Measurements from ENCODE around the gene PHETA1. TPM values are rescaled to one million over a fixed set of nuclear protein-coding genes. Genes with fewer than 3 reads are reported as not detected.
A peak's percentile ranks its signal among the peaks of the same experiment; 100 is the strongest.

Gene PHETA1
- total RNA-seq, 1 experiment from 2014 or later: 16.3 TPM

DNA sequence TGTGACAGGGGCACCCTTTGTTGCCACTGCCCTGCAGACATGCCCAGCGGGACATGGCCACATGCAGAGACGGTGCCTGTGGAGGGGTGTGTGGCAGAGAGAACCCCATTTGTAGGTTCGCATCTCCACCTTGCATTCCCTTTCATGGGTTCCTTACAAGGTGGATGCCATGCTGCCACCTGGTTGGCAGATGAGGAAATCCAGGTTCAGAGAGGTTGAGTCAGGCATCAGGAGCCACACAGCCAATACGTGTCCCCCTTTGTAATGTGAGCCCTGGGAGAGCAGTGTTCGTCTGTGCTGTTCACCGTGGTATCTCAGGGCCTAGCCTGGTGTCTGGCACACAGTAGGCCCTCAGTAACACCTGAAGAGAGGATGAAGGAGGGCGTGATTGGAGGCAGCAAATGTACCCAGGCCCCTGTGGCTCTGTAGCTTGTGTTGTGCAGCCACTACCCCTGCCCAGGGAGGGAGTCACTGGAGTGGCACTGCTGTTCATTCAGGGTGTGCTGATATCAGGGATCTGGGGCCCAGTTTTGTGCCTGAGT lies 45.9 kb upstream of the PHETA1 start:
- CTCF ChIA-PET: no interaction called here
- no TSS peak for BruUV-seq (replicated peaks)
- intact Hi-C loops (cut with micrococcal nuclease; ENCODE audit: unreplicated experiment): no loop called here

DNA sequence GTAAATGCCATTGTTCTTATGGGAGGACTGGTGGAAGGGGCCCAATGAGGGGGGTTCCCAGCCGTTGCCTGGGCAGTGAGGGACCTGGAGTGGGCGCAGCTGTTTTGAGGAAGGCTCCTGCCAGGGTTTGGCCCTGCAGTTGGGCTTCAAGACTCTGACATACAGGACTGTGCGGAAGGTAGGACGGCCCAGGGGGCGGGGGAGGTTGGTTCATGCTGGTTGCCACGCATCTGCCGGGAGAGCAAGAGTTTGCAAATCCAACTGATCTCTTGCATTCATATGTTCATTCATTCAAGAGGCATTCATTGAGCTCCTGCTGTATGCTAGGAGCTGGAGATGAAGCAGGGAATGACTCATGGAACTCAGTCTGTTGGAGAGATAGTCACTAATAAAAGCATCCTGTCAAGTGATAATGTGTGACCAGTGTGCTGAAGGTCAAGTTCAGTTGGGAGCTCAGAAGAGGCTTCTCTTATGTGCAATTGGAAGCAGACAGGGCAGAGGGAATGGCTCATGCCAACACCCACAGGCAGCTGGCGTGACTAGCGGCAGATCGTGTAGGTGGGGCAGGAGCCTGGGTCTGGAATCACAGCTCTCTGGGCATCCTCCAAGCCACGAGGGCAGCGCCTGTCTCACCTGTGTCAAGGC lies 44.7 kb upstream of the PHETA1 start:
- in situ Hi-C loops (cut with HindIII; ENCODE audit: low pct_unique_long_range_greater_than_20kb, low sequenced_read_pairs) (no loop called here), intact Hi-C loops (cut with micrococcal nuclease; ENCODE audit: unreplicated experiment) (no loop called here)
- H3K27ac ChIP-seq (ENCODE audit: low read length): peak overlapping the region; percentile 95
- H3K4me1 ChIP-seq (ENCODE audit: control insufficient read depth, insufficient read depth, low read length): peaks cover 62% of the 10 kb centered on the region
- BruUV-seq (replicated peaks): no TSS peak
- POLR2A ChIA-PET: no interaction called here
- H3K27me3 ChIP-seq (ENCODE audit: control insufficient read depth, insufficient read depth, low read length): no peaks in the 10 kb centered on the region
- CTCF ChIA-PET: interaction anchor here (0.9 kb wide), 1 partner anchor 38 kb away, joined by 4 read pairs; no protein-coding TSS in a partner anchor
- H3K4me3 ChIP-seq (ENCODE audit: low read depth in 2 of 2, low read length in 2 of 2): no peak overlapping the region
- no peaks in the 10 kb centered on the region for H3K36me3 ChIP-seq (ENCODE audit: control insufficient read depth, insufficient read depth, low read length)
- peak; percentile 43 for ATAC-seq
- no peaks in the 10 kb centered on the region for H3K9me3 ChIP-seq (ENCODE audit: control insufficient read depth, insufficient read depth, low read depth, low read length)
- TF ChIP-seq, protein P1, sequence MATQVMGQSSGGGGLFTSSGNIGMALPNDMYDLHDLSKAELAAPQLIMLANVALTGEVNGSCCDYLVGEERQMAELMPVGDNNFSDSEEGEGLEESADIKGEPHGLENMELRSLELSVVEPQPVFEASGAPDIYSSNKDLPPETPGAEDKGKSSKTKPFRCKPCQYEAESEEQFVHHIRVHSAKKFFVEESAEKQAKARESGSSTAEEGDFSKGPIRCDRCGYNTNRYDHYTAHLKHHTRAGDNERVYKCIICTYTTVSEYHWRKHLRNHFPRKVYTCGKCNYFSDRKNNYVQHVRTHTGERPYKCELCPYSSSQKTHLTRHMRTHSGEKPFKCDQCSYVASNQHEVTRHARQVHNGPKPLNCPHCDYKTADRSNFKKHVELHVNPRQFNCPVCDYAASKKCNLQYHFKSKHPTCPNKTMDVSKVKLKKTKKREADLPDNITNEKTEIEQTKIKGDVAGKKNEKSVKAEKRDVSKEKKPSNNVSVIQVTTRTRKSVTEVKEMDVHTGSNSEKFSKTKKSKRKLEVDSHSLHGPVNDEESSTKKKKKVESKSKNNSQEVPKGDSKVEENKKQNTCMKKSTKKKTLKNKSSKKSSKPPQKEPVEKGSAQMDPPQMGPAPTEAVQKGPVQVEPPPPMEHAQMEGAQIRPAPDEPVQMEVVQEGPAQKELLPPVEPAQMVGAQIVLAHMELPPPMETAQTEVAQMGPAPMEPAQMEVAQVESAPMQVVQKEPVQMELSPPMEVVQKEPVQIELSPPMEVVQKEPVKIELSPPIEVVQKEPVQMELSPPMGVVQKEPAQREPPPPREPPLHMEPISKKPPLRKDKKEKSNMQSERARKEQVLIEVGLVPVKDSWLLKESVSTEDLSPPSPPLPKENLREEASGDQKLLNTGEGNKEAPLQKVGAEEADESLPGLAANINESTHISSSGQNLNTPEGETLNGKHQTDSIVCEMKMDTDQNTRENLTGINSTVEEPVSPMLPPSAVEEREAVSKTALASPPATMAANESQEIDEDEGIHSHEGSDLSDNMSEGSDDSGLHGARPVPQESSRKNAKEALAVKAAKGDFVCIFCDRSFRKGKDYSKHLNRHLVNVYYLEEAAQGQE (IDR thresholded peaks at IDR 0.05; ENCODE audit: insufficient read depth in 1 of 2, low read depth in 2 of 2, low read length in 1 of 2): no peak
- TF ChIP-seq SIN3A (IDR thresholded peaks at IDR 0.05; ENCODE audit: borderline replicate concordance, insufficient read depth, low read depth, low read length) (no peak), TCF7L2 (IDR thresholded peaks at IDR 0.05; ENCODE audit: low read depth, low read length) (no peak), POLR2AphosphoS5 (IDR thresholded peaks at IDR 0.05; ENCODE audit: low read depth, low read length) (no peak)
- TF ChIP-seq, protein P2, sequence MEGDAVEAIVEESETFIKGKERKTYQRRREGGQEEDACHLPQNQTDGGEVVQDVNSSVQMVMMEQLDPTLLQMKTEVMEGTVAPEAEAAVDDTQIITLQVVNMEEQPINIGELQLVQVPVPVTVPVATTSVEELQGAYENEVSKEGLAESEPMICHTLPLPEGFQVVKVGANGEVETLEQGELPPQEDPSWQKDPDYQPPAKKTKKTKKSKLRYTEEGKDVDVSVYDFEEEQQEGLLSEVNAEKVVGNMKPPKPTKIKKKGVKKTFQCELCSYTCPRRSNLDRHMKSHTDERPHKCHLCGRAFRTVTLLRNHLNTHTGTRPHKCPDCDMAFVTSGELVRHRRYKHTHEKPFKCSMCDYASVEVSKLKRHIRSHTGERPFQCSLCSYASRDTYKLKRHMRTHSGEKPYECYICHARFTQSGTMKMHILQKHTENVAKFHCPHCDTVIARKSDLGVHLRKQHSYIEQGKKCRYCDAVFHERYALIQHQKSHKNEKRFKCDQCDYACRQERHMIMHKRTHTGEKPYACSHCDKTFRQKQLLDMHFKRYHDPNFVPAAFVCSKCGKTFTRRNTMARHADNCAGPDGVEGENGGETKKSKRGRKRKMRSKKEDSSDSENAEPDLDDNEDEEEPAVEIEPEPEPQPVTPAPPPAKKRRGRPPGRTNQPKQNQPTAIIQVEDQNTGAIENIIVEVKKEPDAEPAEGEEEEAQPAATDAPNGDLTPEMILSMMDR (IDR thresholded peaks at IDR 0.05): no peak
- DNase-seq (ENCODE audit: low read depth, low spot score): no peak

More for the DNA sequence above, 45.9 kb upstream of the PHETA1 start:
- Histone ChIP-seq H3K4me3 (ENCODE audit: low read depth in 2 of 2, low read length in 2 of 2) (no peak overlapping the region), H3K4me1 (ENCODE audit: control insufficient read depth, insufficient read depth, low read length) (peaks cover 49% of the 10 kb centered on the region), H3K27ac (ENCODE audit: low read length) (peak overlapping the region; percentile 36; the same call in 1 of the 2 replicates), H3K36me3 (ENCODE audit: control insufficient read depth, insufficient read depth, low read length) (no peaks in the 10 kb centered on the region), H3K9me3 (ENCODE audit: control insufficient read depth, insufficient read depth, low read depth, low read length) (no peaks in the 10 kb centered on the region), H3K27me3 (ENCODE audit: control insufficient read depth, insufficient read depth, low read length) (no peaks in the 10 kb centered on the region)
- in situ Hi-C loops (cut with HindIII; ENCODE audit: low pct_unique_long_range_greater_than_20kb, low sequenced_read_pairs): no loop called here
- POLR2A ChIA-PET: no interaction called here
- DNase-seq (ENCODE audit: low read depth, low spot score) (no peak), ATAC-seq (no peak)
- TF ChIP-seq TCF7L2 (IDR thresholded peaks at IDR 0.05; ENCODE audit: low read depth, low read length): no peak
- TF ChIP-seq, protein P2 (IDR thresholded peaks at IDR 0.05): no peak

Measured in Panc1 (cell line).